ENCODE results near the gene YPEL1. TPM values are rescaled to one million over a fixed set of nuclear protein-coding genes. Genes with fewer than 3 reads are reported as not detected.

YPEL1 gene
- total RNA-seq, 1 donor from 2014 or later = 32.2 TPM

GRCh38 chr22:21741790-21742189 is 6.2 kb upstream of the YPEL1 start:
- Mint-ChIP-seq H3K4me3 (peak overlapping the region; percentile 70), H3K9me3 (no peaks in the 10 kb centered on the region), H3K27me3 (ENCODE audit: insufficient read depth, low read depth) (peaks cover 2% of the 10 kb centered on the region), H3K36me3 (no peaks in the 10 kb centered on the region), H3K27ac (no peak overlapping the region), H3K4me1 (peaks cover 16% of the 10 kb centered on the region)
- Histone ChIP-seq H4K20me1 (ENCODE audit: low read depth) (no peaks in the 10 kb centered on the region), H3K27ac (no peak overlapping the region), H2AFZ (replicated peaks) (no peak overlapping the region), H3K79me2 (ENCODE audit: low read depth) (no peaks in the 10 kb centered on the region), H3K27me3 (peaks cover 21% of the 10 kb centered on the region), H3K4me3 (no peak overlapping the region), H3K4me1 (no peaks in the 10 kb centered on the region), H3K36me3 (no peaks in the 10 kb centered on the region), H3K4me2 (no peak overlapping the region), H3K9ac (no peak overlapping the region), H3F3A (ENCODE audit: low read depth) (no peaks in the 10 kb centered on the region), H3K9me3 (ENCODE audit: low read depth) (no peaks in the 10 kb centered on the region)
- DNase-seq (ENCODE audit: low spot score) = no peak
- TF ChIP-seq EZH2 (IDR thresholded peaks at IDR 0.05) = no peak
- no peak for TF ChIP-seq EZH2phosphoT487 (IDR thresholded peaks at IDR 0.05)
- TF ChIP-seq, protein P1, sequence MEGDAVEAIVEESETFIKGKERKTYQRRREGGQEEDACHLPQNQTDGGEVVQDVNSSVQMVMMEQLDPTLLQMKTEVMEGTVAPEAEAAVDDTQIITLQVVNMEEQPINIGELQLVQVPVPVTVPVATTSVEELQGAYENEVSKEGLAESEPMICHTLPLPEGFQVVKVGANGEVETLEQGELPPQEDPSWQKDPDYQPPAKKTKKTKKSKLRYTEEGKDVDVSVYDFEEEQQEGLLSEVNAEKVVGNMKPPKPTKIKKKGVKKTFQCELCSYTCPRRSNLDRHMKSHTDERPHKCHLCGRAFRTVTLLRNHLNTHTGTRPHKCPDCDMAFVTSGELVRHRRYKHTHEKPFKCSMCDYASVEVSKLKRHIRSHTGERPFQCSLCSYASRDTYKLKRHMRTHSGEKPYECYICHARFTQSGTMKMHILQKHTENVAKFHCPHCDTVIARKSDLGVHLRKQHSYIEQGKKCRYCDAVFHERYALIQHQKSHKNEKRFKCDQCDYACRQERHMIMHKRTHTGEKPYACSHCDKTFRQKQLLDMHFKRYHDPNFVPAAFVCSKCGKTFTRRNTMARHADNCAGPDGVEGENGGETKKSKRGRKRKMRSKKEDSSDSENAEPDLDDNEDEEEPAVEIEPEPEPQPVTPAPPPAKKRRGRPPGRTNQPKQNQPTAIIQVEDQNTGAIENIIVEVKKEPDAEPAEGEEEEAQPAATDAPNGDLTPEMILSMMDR (IDR thresholded peaks at IDR 0.05) = no peak

DNA sequence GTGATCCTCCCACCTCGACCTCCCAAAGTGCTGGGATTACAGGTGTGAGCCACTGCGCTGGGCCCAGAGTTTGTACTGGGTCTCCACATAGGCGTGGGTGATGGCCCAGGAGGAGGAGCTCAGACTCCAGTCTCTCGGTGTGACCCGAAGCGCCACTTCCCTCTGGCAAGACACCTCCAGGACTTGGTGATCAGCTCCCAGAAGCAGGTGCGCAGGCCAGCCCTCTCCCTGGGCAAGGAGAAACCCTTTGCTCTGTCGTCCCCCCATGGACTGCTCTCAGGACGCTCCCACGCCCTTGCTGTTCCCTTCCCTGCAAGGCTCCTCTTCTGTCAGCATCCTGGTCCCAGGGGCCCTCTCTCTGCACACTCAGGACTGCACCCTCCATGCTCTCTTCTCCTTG is 5.5 kb upstream of the YPEL1 start:
- Histone ChIP-seq H3K27me3 (peaks cover 26% of the 10 kb centered on the region), H3K36me3 (no peaks in the 10 kb centered on the region), H3K9me3 (ENCODE audit: low read depth) (no peaks in the 10 kb centered on the region), H3K4me1 (no peaks in the 10 kb centered on the region), H3K27ac (no peak overlapping the region), H3K9ac (no peak overlapping the region), H3K4me2 (no peak overlapping the region), H3K4me3 (no peak overlapping the region), H3K79me2 (ENCODE audit: low read depth) (no peaks in the 10 kb centered on the region), H4K20me1 (ENCODE audit: low read depth) (no peaks in the 10 kb centered on the region), H3F3A (ENCODE audit: low read depth) (no peaks in the 10 kb centered on the region), H2AFZ (replicated peaks) (no peak overlapping the region)
- TF ChIP-seq, protein P1 (IDR thresholded peaks at IDR 0.05) = no peak
- TF ChIP-seq EZH2 (IDR thresholded peaks at IDR 0.05) (no peak), EZH2phosphoT487 (IDR thresholded peaks at IDR 0.05) (no peak)
- H3K9me3 Mint-ChIP-seq = no peaks in the 10 kb centered on the region
- DNase-seq (ENCODE audit: low spot score) = no peak
- peaks cover 16% of the 10 kb centered on the region for H3K4me1 Mint-ChIP-seq
- no peak overlapping the region for H3K4me3 Mint-ChIP-seq
- H3K27ac Mint-ChIP-seq = peak overlapping the region; percentile 91
- H3K27me3 Mint-ChIP-seq (ENCODE audit: insufficient read depth, low read depth) = peaks cover 2% of the 10 kb centered on the region
- H3K36me3 Mint-ChIP-seq = no peaks in the 10 kb centered on the region

GRCh38 chr22:21739828-21740377 is 4.3 kb upstream of the YPEL1 start:
- TF ChIP-seq EZH2 (IDR thresholded peaks at IDR 0.05) = no peak
- TF ChIP-seq, protein P1 (IDR thresholded peaks at IDR 0.05) = no peak
- TF ChIP-seq EZH2phosphoT487 (IDR thresholded peaks at IDR 0.05) = no peak
- Mint-ChIP-seq H3K9me3 (no peaks in the 10 kb centered on the region), H3K27me3 (ENCODE audit: insufficient read depth, low read depth) (peaks cover 2% of the 10 kb centered on the region), H3K27ac (peak overlapping the region; percentile 9), H3K4me3 (no peak overlapping the region), H3K36me3 (no peaks in the 10 kb centered on the region), H3K4me1 (peaks cover 16% of the 10 kb centered on the region)
- no peaks in the 10 kb centered on the region for H3K4me1 ChIP-seq
- no peaks in the 10 kb centered on the region for H3K36me3 ChIP-seq
- H3K9ac ChIP-seq = no peak overlapping the region
- no peak overlapping the region for H3K4me2 ChIP-seq
- peaks cover 2% of the 10 kb centered on the region for H3K79me2 ChIP-seq (ENCODE audit: low read depth)
- no peak overlapping the region for H2AFZ ChIP-seq (replicated peaks)
- H3F3A ChIP-seq (ENCODE audit: low read depth) = peaks cover 5% of the 10 kb centered on the region
- H3K9me3 ChIP-seq (ENCODE audit: low read depth) = no peaks in the 10 kb centered on the region
- peaks cover 26% of the 10 kb centered on the region for H3K27me3 ChIP-seq
- H3K27ac ChIP-seq = no peak overlapping the region
- no peak for DNase-seq (ENCODE audit: low spot score)
- no peaks in the 10 kb centered on the region for H4K20me1 ChIP-seq (ENCODE audit: low read depth)
- no peak overlapping the region for H3K4me3 ChIP-seq

Data from neural progenitor cell (in vitro differentiated cells).